ENCODE measurements around the gene CDC123.
A peak's percentile ranks its signal among the peaks of the same experiment; 100 is the strongest.
"Not testable (repeated sequence)": the region's sequence is repeated elsewhere in the genome, so short reads cannot be mapped to it uniquely, and the experiment has no call there.

CDC123 gene

DNA sequence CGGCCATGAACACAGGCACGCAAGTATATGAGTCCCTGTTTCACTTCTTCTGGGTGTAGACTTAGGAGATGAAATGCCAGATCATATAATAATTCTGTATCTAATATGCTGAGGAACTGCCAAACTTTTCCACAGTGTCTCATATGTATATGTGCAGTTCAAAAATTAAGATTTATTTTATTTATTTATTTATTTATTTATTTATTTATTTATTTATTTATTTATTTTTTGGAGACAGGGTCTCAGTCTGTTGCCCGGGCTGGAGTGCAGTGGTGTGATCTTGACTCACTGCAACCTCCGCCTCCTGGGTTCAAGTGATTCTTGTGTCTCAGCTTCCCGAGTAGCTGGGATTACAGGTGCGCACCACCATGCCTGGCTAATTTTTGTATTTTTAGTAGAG is 24.5 kb upstream of the CDC123 start:
- not testable (repeated sequence) for H3K27me3 ChIP-seq (ENCODE audit: control insufficient read depth, insufficient read depth, low read length); H3K4me3 ChIP-seq (ENCODE audit: low read depth, low read length); H3K9ac ChIP-seq (ENCODE audit: low read depth, low read length); H3K27ac ChIP-seq (ENCODE audit: low read depth, low read length); H3K4me1 ChIP-seq (ENCODE audit: control insufficient read depth, insufficient read depth, low read length); H3K9me3 ChIP-seq (ENCODE audit: control insufficient read depth, insufficient read depth, low read length)
- peaks cover 84% of the 10 kb centered on the region for H3K36me3 ChIP-seq (ENCODE audit: control insufficient read depth, insufficient read depth, low read length)

DNA sequence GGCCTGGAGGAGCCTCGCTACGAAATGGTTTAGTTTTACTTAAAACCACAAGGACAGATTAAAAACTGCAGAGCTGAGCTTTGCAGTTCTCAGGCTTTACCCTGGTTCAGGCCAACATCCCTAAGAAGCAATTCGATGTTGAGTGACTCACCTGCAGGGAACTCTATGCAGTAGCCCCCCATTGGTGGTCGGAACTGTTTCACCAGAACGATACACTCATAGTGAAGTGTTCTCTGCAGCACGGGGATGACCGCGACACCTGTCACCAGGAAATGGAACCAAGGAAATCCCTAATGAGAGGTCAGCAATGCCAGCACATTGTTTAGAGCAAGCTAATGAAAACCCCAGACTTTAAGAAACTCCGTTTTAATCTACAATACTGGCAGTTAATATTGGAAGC is 18.3 kb upstream of the CDC123 start:
- peak overlapping the region; percentile 47 for H3K27ac ChIP-seq (ENCODE audit: low read depth, low read length)
- no peaks in the 10 kb centered on the region for H3K27me3 ChIP-seq (ENCODE audit: control insufficient read depth, insufficient read depth, low read length)
- H3K9me3 ChIP-seq (ENCODE audit: control insufficient read depth, insufficient read depth, low read length) = no peaks in the 10 kb centered on the region
- H3K4me1 ChIP-seq (ENCODE audit: control insufficient read depth, insufficient read depth, low read length) = peaks cover 21% of the 10 kb centered on the region
- peaks cover 66% of the 10 kb centered on the region for H3K36me3 ChIP-seq (ENCODE audit: control insufficient read depth, insufficient read depth, low read length)
- H3K4me3 ChIP-seq (ENCODE audit: low read depth, low read length) = no peak overlapping the region
- H3K9ac ChIP-seq (ENCODE audit: low read depth, low read length) = no peak overlapping the region

DNA sequence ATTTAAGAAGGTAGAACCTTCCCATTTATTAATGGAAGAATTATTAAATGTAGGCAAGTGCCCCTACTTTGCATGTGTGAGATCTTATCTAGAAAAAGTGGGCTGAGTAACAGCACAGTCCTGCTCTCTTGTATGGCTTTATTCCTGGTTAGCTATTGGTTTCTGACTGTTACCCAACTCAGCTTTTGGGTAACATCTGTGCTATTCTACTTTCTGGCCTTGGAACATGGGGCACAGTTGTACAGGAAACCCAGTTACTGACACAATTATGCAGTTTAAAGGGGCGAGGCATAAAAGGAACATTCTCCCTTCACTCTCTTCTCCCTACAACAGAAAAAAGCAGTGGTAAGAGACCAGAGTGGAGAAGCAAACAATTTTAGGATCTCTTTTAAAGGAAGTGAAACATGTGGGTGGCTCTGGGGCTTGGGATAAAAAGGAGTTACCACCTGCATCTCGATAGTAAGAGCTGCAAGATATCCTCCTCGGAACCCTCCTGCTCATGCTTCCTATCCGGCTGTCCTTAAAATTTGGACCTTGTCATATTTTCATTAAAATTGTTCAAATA is 16.3 kb upstream of the CDC123 start:
- Histone ChIP-seq H3K4me1 (ENCODE audit: control insufficient read depth, insufficient read depth, low read length) (peaks cover 21% of the 10 kb centered on the region), H3K27ac (ENCODE audit: low read depth, low read length) (peak overlapping the region; percentile 93), H3K27me3 (ENCODE audit: control insufficient read depth, insufficient read depth, low read length) (no peaks in the 10 kb centered on the region), H3K9me3 (ENCODE audit: control insufficient read depth, insufficient read depth, low read length) (no peaks in the 10 kb centered on the region), H3K9ac (ENCODE audit: low read depth, low read length) (peak overlapping the region; percentile 51; the same call in 1 of the 2 replicates), H3K4me3 (ENCODE audit: low read depth, low read length) (no peak overlapping the region), H3K36me3 (ENCODE audit: control insufficient read depth, insufficient read depth, low read length) (peaks cover 65% of the 10 kb centered on the region)

DNA sequence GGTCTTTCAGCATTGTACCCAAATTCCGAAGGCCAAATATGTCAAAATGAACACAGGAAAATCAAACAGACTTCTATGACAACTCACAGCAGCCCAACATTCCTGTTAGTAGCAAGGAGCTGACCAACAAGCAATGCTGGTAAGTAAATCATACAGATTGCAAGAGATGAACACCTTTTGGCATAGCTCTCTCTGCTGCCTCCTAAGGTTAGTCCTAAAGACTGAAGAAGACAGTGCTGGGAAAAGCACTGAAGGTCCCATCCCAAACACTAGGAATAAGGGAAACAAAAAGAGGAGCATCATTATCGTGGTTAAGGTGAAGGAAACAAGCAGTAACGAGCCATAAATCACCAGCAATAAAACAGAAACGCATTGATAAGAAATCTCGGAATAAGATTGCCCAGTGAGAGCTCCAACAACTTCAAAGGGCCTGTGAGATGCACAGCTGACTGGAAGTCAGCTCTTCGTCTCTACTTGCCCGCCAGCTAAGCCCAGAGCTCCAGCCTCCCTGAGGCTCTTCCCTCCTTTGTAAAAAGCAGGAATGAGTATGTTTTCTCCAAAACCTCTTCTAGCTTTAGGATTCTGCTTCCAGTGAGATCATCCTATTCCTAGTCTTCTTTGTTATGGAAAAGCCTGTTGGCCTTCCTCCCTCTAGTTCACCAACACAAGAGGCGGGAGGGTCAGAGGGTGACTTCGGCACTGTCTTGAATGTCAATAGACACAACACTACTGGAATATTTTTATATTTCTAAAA is 15.6 kb upstream of the CDC123 start:
- H3K27me3 ChIP-seq (ENCODE audit: control insufficient read depth, insufficient read depth, low read length) = no peaks in the 10 kb centered on the region
- no peak overlapping the region for H3K4me3 ChIP-seq (ENCODE audit: low read depth, low read length)
- no peaks in the 10 kb centered on the region for H3K9me3 ChIP-seq (ENCODE audit: control insufficient read depth, insufficient read depth, low read length)
- peak overlapping the region; percentile 51 for H3K9ac ChIP-seq (ENCODE audit: low read depth, low read length)
- peak overlapping the region; percentile 93 for H3K27ac ChIP-seq (ENCODE audit: low read depth, low read length)
- peaks cover 65% of the 10 kb centered on the region for H3K36me3 ChIP-seq (ENCODE audit: control insufficient read depth, insufficient read depth, low read length)
- peaks cover 21% of the 10 kb centered on the region for H3K4me1 ChIP-seq (ENCODE audit: control insufficient read depth, insufficient read depth, low read length)

DNA sequence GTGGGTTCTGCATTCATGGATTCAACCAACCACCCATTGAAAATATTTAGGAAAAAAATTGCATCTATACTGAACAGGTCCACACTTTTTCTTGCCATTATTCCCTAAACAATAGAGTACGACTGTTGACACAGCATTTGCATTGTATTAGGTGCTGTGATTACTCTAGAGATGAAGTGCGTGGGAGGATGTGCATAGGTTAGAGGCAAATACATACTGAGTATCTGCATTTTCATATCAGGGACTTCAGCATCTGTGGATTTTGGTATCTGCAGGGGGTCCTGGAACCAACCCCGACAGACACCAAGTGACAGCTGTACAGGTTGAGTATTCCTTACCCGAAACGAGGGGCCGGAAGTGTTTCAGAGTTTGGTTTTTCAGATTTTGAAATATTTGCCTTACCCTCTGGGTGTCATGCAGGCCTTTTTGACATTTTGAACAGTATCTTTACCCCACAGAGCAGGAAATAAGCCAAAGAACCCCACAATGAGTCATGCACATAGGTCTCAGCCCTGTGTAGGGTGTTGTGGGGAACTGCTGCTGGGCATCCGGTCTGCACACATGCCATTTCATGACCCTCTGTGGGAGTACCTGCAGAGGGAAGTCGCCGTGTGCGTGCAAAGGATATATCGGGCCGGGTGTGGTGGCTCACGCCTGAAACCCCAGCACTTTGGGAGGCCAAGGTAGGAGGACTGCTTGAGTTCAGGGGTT is 14.8 kb upstream of the CDC123 start:
- H3K27me3 ChIP-seq (ENCODE audit: control insufficient read depth, insufficient read depth, low read length) = no peaks in the 10 kb centered on the region
- H3K9me3 ChIP-seq (ENCODE audit: control insufficient read depth, insufficient read depth, low read length) = no peaks in the 10 kb centered on the region
- H3K9ac ChIP-seq (ENCODE audit: low read depth, low read length) = no peak overlapping the region
- H3K4me3 ChIP-seq (ENCODE audit: low read depth, low read length) = no peak overlapping the region
- peak overlapping the region; percentile 93 for H3K27ac ChIP-seq (ENCODE audit: low read depth, low read length)
- peaks cover 21% of the 10 kb centered on the region for H3K4me1 ChIP-seq (ENCODE audit: control insufficient read depth, insufficient read depth, low read length)
- H3K36me3 ChIP-seq (ENCODE audit: control insufficient read depth, insufficient read depth, low read length) = peaks cover 70% of the 10 kb centered on the region

DNA sequence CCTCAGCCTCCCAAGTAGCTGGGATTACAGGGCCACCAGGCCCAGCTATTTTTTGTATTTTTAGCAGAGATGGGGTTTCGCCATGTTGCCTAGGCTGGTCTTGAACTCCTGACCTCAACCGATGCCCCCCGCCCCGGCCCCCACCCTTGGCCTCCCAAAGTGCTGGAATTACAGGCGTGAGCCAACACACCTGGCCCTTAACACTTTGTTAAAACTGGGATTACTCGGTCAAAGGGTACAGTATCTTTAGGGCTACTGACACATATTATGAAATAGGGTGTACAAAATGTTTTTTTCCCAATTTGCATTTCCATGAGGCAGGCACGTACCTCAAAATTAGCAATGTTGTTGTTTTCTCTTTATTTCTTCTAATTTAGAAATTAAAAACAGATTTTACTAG is 11.8 kb upstream of the CDC123 start:
- Histone ChIP-seq H3K9ac (ENCODE audit: low read depth, low read length) (no peak overlapping the region), H3K36me3 (ENCODE audit: control insufficient read depth, insufficient read depth, low read length) (peaks cover 56% of the 10 kb centered on the region), H3K27ac (ENCODE audit: low read depth, low read length) (no peak overlapping the region), H3K4me1 (ENCODE audit: control insufficient read depth, insufficient read depth, low read length) (peaks cover 21% of the 10 kb centered on the region), H3K4me3 (ENCODE audit: low read depth, low read length) (no peak overlapping the region), H3K27me3 (ENCODE audit: control insufficient read depth, insufficient read depth, low read length) (no peaks in the 10 kb centered on the region), H3K9me3 (ENCODE audit: control insufficient read depth, insufficient read depth, low read length) (no peaks in the 10 kb centered on the region)

DNA sequence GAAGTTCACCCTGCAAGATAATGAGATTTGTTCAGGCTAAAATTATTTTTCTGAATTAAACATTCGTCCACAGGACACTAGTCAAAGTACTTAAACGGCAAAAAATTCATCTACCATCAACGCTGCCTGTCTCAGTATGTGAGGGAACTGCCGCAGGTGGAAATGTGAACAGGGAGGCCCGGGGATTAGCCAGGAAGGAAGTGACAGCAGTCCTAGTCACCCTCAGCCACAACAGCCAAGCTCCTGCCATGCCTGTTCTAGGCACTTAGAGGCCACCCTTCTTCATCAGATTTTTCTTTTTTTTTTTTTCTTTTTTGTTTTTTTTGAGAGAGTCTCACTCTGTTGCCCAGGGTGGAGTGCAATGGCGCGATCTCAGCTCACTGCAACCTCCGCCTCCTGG is 9.7 kb upstream of the CDC123 start:
- no peaks in the 10 kb centered on the region for H3K9me3 ChIP-seq (ENCODE audit: control insufficient read depth, insufficient read depth, low read length)
- H3K27ac ChIP-seq (ENCODE audit: low read depth, low read length) = no peak overlapping the region
- no peak overlapping the region for H3K9ac ChIP-seq (ENCODE audit: low read depth, low read length)
- peaks cover 48% of the 10 kb centered on the region for H3K36me3 ChIP-seq (ENCODE audit: control insufficient read depth, insufficient read depth, low read length)
- H3K4me1 ChIP-seq (ENCODE audit: control insufficient read depth, insufficient read depth, low read length) = no peaks in the 10 kb centered on the region
- H3K27me3 ChIP-seq (ENCODE audit: control insufficient read depth, insufficient read depth, low read length) = no peaks in the 10 kb centered on the region
- H3K4me3 ChIP-seq (ENCODE audit: low read depth, low read length) = no peak overlapping the region

DNA sequence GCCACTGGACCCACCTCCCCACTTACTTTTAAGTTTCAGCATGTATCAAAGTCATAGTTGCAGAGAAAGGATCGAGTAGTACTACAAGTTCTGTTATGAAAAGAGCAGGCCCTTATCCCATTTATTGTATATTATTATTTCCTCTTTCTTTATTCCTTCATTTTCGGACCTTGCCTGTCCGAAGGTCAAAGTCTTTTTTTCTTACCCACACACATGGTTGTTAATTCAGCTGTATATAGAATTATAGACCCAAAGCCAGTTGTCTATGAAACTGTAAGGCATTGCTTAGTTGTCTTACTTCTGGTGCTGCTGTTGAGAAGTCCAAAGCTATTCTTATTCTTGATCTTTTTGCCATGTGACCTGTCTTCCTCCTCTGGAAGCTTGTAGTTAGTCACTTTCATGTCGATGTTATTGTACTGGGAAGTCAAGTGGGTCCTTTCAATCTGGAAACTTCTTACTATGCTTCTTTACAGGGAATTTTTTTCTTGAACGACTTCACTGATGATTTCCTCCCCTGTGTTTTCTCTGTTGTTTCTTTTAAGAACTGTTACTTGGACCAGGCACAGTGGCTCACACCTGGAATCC is 8.6 kb upstream of the CDC123 start:
- H3K36me3 ChIP-seq (ENCODE audit: control insufficient read depth, insufficient read depth, low read length) = peaks cover 50% of the 10 kb centered on the region
- no peaks in the 10 kb centered on the region for H3K4me1 ChIP-seq (ENCODE audit: control insufficient read depth, insufficient read depth, low read length)
- no peaks in the 10 kb centered on the region for H3K9me3 ChIP-seq (ENCODE audit: control insufficient read depth, insufficient read depth, low read length)
- H3K9ac ChIP-seq (ENCODE audit: low read depth, low read length) = no peak overlapping the region
- H3K27ac ChIP-seq (ENCODE audit: low read depth, low read length) = no peak overlapping the region
- H3K27me3 ChIP-seq (ENCODE audit: control insufficient read depth, insufficient read depth, low read length) = no peaks in the 10 kb centered on the region
- H3K4me3 ChIP-seq (ENCODE audit: low read depth, low read length) = no peak overlapping the region

DNA sequence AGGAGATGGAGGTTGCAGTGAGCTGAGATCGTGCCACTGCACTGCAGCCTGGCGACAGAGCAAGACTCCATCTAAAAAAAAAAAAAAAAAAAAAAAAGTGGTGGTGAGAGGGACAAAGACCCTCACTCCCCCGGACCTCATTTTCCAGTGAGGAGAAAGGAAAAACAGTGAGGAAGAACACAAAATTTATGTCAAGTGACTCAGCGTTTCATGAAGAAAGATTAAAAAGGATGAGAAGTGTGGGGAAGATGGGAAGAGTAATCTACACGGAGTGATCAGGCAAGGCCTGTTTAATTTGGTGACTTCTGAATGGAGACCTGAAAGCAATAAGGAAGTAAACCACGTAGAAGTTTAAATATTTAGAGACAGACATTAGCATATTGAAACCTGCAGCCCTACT is 7.3 kb upstream of the CDC123 start:
- Histone ChIP-seq H3K36me3 (ENCODE audit: control insufficient read depth, insufficient read depth, low read length) (peaks cover 44% of the 10 kb centered on the region), H3K4me1 (ENCODE audit: control insufficient read depth, insufficient read depth, low read length) (no peaks in the 10 kb centered on the region), H3K27ac (ENCODE audit: low read depth, low read length) (no peak overlapping the region), H3K27me3 (ENCODE audit: control insufficient read depth, insufficient read depth, low read length) (no peaks in the 10 kb centered on the region), H3K4me3 (ENCODE audit: low read depth, low read length) (no peak overlapping the region), H3K9me3 (ENCODE audit: control insufficient read depth, insufficient read depth, low read length) (no peaks in the 10 kb centered on the region), H3K9ac (ENCODE audit: low read depth, low read length) (no peak overlapping the region)

DNA sequence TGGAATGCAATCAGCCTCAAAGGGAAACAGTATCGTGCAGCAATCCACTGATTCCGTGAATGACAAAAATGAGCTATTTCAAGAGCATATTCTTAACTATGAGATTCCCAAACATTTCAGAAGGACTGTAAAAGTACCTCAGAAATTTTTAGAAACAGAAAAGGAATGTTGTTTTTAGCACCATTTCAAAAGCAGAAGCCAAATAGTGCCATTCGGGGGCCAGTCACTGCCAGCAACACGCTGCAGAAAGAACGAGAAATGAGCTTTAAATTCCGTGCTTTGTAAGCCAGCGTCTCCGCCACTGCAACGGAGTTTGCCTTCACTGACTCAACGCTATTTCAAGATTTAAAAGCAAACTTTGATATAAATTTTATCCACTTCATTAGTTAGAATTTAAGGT is 6.6 kb upstream of the CDC123 start:
- H3K4me3 ChIP-seq (ENCODE audit: low read depth, low read length) = no peak overlapping the region
- no peaks in the 10 kb centered on the region for H3K27me3 ChIP-seq (ENCODE audit: control insufficient read depth, insufficient read depth, low read length)
- peaks cover 5% of the 10 kb centered on the region for H3K4me1 ChIP-seq (ENCODE audit: control insufficient read depth, insufficient read depth, low read length)
- H3K27ac ChIP-seq (ENCODE audit: low read depth, low read length) = no peak overlapping the region
- peaks cover 38% of the 10 kb centered on the region for H3K36me3 ChIP-seq (ENCODE audit: control insufficient read depth, insufficient read depth, low read length)
- no peaks in the 10 kb centered on the region for H3K9me3 ChIP-seq (ENCODE audit: control insufficient read depth, insufficient read depth, low read length)
- no peak overlapping the region for H3K9ac ChIP-seq (ENCODE audit: low read depth, low read length)

DNA sequence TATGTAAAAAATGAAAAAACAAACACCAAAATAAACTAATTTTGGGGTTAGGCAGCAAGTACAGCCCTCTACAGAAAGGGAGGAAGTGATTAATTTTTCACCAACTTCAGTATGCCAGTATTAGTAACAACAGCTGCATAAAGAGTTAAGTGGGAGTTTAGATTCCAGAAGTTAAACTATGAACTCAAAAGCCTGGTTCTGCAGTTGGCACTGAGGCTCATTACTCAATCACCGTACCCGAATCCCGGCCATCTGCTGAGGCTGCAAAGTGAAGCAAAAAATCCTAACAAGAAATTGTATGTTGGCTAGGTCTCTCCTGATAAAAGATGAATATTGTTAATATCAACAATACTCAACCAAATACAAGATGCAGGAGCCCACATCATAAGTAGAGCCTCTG is 4.3 kb upstream of the CDC123 start:
- Histone ChIP-seq H3K9ac (ENCODE audit: low read depth, low read length) (no peak overlapping the region), H3K9me3 (ENCODE audit: control insufficient read depth, insufficient read depth, low read length) (no peaks in the 10 kb centered on the region), H3K4me1 (ENCODE audit: control insufficient read depth, insufficient read depth, low read length) (peaks cover 7% of the 10 kb centered on the region), H3K4me3 (ENCODE audit: low read depth, low read length) (no peak overlapping the region), H3K27ac (ENCODE audit: low read depth, low read length) (no peak overlapping the region), H3K36me3 (ENCODE audit: control insufficient read depth, insufficient read depth, low read length) (peaks cover 19% of the 10 kb centered on the region), H3K27me3 (ENCODE audit: control insufficient read depth, insufficient read depth, low read length) (no peaks in the 10 kb centered on the region)

Data from HUES48 (cell line).